ENCODE measurements around the gene SFT2D1.

Gene SFT2D1

GRCh38 chr6:166343150-166343487 lies 774 bp upstream of the SFT2D1 start:
- in situ Hi-C loops (cut with HindIII; ENCODE audit: low pct_ligation_motif_present, low sequenced_read_pairs) = no loop called here
- no peaks in the 10 kb centered on the region for H3K27me3 ChIP-seq (replicated peaks)
- TF ChIP-seq CTCF (IDR thresholded peaks at IDR 0.05; ENCODE audit: low read depth, low read length, missing control alignments) = no peak

GRCh38 chr6:166341977-166342348 lies 382 bp downstream of the SFT2D1 start:
- Histone ChIP-seq H3K4me3 (ENCODE audit: low read depth, low read length) (peak overlapping the region; percentile 98), H3K36me3 (replicated peaks) (peaks cover 2% of the 10 kb centered on the region), H3K27ac (peak overlapping the region; percentile 90), H3K27me3 (replicated peaks) (no peaks in the 10 kb centered on the region)
- no peak for DNase-seq
- no peak for TF ChIP-seq CTCF (IDR thresholded peaks at IDR 0.05; ENCODE audit: low read depth, low read length, missing control alignments)
- in situ Hi-C loops (cut with HindIII; ENCODE audit: low pct_ligation_motif_present, low sequenced_read_pairs) = no loop called here

More at GRCh38 chr6:166343150-166343487, 774 bp upstream of the SFT2D1 start:
- H3K4me3 ChIP-seq (ENCODE audit: low read depth, low read length) = peak overlapping the region; percentile 98
- peak overlapping the region; percentile 90 for H3K27ac ChIP-seq
- H3K36me3 ChIP-seq (replicated peaks) = peaks cover 2% of the 10 kb centered on the region
- no peak for DNase-seq

GRCh38 chr6:166341464-166341863 lies 881 bp downstream of the SFT2D1 start:
- no peak overlapping the region for H3K27ac ChIP-seq
- no peaks in the 10 kb centered on the region for H3K27me3 ChIP-seq (replicated peaks)
- no peak for TF ChIP-seq CTCF (IDR thresholded peaks at IDR 0.05; ENCODE audit: low read depth, low read length, missing control alignments)
- peaks cover 2% of the 10 kb centered on the region for H3K36me3 ChIP-seq (replicated peaks)
- H3K4me3 ChIP-seq (ENCODE audit: low read depth, low read length) = peak overlapping the region; percentile 98
- no peak for DNase-seq
- in situ Hi-C loops (cut with HindIII; ENCODE audit: low pct_ligation_motif_present, low sequenced_read_pairs) = no loop called here

GRCh38 chr6:166338854-166339253 lies 3.5 kb downstream of the SFT2D1 start:
- no peak overlapping the region for H3K27ac ChIP-seq
- in situ Hi-C loops (cut with HindIII; ENCODE audit: low pct_ligation_motif_present, low sequenced_read_pairs) = no loop called here
- TF ChIP-seq CTCF (IDR thresholded peaks at IDR 0.05; ENCODE audit: low read depth, low read length, missing control alignments) = no peak
- H3K27me3 ChIP-seq (replicated peaks) = no peaks in the 10 kb centered on the region
- H3K36me3 ChIP-seq (replicated peaks) = peaks cover 5% of the 10 kb centered on the region
- DNase-seq = no peak
- H3K4me3 ChIP-seq (ENCODE audit: low read depth, low read length) = no peak overlapping the region

- Histone ChIP-seq H3K27me3 (replicated peaks) (no peaks in the 10 kb centered on the region), H3K4me3 (ENCODE audit: low read depth, low read length) (no peak overlapping the region), H3K36me3 (replicated peaks) (peaks cover 3% of the 10 kb centered on the region), H3K27ac (no peak overlapping the region)
- TF ChIP-seq CTCF (IDR thresholded peaks at IDR 0.05; ENCODE audit: low read depth, low read length, missing control alignments) = no peak
- no peak for DNase-seq
- in situ Hi-C loops (cut with HindIII; ENCODE audit: low pct_ligation_motif_present, low sequenced_read_pairs) = no loop called here
Observed at GRCh38 chr6:166336847-166337246, 5.5 kb downstream of the SFT2D1 start.

Measured in brain microvascular endothelial cell (primary cell).